GM21576 (cell line): ENCODE results near the gene KCMF1.

Source experiments
- ATAC-seq: cut with Tn5 transposase; IDR thresholded peaks from one replicate; pipeline ENCODE4 v1.9.1; 2021; ENCODE audit warnings: mild to moderate bottlenecking, moderate library complexity; ENCODE audit not compliant: unreplicated experiment

Gene KCMF1

DNA sequence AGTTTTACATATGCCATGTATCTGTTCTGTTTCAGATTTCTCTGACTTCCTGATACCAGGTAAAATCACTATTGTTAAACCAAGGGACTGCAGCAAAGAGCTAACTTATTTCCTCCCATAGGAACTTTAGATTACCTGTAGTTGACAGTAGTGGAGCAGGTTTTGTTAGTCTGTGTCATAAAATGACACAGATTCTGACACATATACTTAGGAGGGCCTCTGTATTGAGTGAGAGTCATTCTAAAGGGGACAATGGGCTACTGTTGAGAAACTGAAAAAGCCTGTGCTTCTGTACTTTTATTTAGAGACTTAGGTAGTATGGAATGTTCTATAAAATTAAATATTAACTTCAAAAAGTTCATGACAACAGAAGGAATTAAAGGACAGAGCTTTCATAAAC lies 48.2 kb downstream of the KCMF1 start:
- no peak for ATAC-seq

DNA sequence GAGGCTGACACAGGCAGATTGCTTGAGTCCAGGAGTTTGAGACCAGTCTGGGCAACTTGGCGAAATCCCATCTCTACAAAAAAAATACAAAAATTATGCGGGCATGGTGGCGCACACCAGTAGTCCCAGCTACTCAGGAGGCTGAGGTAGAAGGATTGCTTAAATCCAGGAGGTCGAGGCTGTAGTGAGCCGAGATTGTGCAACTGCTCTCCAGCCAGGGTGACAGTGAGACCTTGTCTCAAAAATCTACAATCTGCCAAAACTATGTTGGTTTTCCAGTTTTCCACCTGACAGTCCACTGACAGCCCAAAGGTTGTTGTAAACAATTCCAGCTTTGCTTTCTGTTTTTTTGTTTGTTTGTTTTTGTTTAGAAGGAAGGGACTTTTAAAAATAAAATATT lies 51.3 kb downstream of the KCMF1 start:
- no peak for ATAC-seq

DNA sequence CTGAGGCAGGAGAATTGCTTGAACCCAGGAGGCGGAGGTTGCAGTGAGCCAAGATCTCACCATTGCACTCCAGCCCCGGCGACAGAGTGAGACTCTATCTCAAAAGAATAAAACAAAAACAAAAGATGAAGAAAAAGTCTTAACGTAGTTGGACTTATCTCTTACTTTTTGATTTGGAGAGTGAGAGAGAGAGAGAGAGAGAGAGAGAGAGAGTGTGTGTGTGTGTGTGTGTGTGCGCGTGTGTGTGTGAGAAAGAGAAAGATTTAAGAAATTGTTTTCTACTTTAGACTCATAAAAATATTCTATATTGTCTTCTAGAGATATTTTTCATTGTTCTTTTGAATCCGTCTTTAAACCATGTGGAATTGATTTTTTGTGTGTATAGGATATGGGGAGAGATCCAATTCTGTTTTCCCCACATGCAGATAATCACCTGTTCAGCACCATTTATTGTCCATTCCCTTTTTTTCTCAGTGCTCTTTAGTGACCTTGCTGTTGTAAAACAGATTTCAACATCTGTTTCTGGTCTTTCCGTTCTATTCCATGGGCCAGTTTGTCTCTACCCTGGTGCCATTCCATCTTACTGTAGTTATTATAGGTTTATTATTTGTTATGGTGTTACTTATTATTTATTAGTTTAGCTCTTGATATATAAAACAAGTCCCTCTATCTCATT lies 53.5 kb downstream of the KCMF1 start:
- no peak for ATAC-seq

DNA sequence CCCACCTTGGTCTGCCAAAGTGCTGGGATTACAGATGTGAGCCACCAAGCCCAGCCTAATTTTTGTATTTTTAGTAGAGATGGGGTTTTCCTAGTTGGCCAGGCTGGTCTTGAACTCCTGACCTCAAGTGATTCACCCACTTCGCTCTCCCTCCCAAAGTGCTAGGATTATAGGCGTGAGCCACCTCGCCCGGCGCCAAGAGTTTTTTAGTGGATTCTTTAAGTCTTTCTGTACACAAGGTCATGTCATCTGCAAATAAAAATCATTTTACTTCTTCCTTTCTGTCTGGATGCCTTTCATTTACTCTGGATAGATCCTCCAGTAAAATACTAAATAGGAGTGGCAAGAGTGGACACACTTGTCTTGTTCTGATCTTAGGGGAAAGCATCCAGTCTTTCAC lies 61.7 kb downstream of the KCMF1 start:
- no peak for ATAC-seq

DNA sequence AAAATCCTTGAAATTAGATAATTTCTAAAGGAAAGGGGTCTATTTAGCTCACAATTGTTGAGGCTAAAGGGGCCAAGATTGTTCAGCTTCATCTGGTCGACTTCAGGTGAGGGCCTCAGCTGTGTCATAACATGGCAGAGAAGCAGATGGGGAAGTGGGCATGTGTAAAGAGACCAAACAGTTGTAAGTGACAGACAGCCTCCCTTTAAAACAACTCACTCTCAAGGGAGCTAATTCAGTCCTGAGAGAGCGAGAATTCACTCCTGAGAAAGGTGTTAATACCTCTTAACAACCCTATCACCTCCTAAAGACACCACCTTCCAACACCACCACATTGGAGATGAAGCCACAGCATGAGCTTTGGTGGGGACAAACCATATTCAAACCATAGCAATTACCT lies 62.4 kb downstream of the KCMF1 start:
- no peak for ATAC-seq

DNA sequence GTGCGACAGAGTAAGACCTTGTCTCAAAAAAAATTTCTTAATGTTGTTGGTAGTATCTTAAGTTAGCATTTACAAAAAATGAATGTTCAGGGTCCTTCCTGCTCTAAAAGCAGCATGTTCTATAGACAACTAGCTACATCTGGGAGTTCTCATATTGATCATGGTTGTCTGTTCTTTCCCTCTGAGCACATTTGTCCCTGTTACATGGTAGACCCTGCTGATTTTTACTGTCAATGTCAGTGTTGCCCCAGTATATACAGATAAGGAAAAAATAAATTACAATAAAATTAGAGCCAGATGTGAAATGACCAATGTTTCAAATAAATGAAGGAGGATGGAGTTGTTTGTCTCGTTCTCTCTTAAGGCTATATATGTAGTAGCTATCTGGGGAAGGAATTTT lies 63.2 kb downstream of the KCMF1 start:
- no peak for ATAC-seq

GRCh38 chr2:85037622-85038021 lies 66.7 kb downstream of the KCMF1 start:
- ATAC-seq: no peak

GRCh38 chr2:85042330-85042729 lies 71.4 kb downstream of the KCMF1 start:
- no peak for ATAC-seq

DNA sequence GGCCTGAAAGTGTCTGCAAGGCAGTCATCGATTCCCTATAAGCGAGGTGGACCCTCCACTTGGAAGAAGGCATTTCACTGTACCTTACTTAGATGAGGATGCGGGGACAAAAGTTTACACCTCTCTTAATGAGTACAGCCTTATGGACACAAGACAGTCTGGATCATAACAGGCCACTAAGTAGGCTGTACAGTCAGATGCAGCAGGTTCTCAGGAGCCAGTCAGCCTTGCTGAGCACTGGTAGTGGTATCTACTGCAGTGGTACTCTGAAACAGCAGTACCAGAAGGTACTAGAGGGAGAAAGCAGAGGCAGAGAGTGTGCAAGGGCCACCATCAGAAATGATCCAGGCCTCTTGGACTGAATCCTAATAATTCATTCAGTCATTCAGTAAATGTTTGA lies 77.6 kb downstream of the KCMF1 start:
- ATAC-seq: no peak

GRCh38 chr2:85049236-85049635 lies 78.3 kb downstream of the KCMF1 start:
- ATAC-seq: no peak

DNA sequence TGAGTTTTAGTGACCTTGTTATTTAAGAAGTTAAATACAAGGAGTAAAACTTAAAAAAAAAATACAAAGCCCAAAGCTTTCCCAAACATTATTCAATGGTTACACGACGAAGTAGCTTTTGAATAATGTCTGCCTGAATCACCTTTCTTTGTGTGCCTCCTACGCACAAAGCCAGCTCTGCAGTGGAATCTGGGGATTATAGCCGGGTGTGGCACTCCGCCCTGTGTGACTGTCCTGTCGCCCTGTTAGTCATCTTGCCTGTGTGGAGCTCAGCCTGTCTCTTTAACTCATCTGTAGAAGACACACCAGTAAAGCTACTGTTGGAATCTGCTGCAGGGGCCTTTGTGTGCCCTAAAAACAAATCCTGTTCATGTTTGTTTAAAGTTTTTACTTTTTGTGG lies 82.8 kb downstream of the KCMF1 start:
- ATAC-seq: no peak

- no peak for ATAC-seq
These were observed 86.4 kb downstream of the KCMF1 start for GRCh38 chr2:85057226-85057962.

DNA sequence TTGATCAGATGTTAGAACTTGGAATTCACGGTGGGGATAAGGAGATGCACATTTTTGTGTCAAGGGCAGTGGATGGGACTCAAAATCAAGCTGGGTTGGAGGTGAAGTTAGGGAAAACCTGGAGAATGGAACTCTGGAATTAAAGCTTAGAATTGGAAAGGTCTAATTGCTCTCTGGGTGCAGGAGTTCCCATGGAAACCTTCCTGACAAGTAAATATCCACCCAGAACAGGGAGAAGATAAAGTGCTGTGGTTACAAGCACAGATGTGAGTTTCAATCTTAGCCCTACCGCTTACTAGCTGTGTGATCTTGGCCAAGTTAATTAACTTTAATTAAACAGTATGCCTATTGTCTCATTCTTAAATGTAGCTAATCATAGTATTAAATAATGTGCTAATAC lies 90.9 kb downstream of the KCMF1 start:
- no peak for ATAC-seq

GRCh38 chr2:85062565-85062964 lies 91.6 kb downstream of the KCMF1 start:
- no peak for ATAC-seq

DNA sequence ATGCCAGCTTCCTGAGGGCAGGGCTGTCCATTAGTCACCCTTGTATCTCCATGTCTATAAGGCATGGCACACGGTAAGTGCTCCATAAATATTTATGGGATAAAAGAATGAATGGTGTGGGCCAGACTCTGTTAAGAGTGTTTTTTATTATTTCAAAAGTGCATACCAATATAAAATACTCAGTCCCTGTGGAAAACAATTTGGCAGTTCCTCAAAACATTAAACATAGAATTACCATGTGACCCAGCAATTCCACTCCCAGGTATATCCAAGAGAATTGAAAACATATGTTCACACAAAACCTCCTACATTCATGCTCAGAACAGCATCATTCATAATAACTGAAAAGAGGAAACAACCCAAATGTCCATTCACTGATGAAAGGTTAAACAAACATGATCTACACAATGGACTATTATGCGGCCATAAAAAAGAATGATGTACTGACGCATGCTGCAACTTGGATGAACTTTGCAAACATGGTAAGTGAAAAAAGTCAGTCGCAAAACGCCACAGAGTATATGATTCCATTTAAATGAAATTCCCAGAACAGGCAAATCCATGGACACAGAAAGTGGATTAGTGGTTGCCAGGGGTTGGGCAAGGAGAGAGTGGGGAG lies 93.1 kb downstream of the KCMF1 start:
- ATAC-seq: no peak

- no peak for ATAC-seq
These were observed 94.1 kb downstream of the KCMF1 start for GRCh38 chr2:85064927-85065577.

DNA sequence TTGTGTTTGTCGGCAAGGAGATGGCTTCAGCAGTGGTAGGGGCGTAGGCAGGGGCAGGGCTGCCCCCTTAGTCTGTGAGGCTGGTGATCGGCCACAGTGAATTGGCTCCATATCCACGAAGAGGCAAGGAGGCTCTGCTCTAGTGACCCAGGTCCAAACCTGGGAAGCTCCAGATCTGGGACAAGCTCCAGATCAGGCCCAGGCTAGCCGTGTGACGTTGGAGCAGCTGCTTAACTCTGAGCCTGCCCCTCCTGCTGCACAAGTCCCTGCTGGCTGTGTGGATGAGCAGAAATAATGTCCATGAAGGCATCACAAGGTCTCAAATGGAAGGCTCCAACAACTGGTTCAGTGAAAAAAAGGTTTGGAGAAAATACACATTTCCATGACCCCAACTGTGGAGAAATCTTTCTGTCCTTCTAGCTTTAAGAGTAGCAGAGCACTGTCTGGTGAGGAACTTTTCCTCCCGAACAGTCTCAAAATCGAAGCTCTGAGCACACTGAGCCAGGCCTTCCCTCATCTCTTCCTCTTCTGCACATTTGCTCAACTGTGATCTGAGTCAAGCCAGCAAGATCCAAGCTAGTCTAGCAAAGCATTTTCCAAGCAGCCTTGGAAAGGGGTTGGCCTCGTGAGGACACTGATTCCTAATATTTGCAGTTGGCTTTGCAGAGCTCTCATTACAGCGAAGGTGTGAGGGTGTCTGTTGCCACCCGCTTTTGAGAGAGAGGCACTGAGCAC lies 95.2 kb downstream of the KCMF1 start:
- ATAC-seq: no peak

DNA sequence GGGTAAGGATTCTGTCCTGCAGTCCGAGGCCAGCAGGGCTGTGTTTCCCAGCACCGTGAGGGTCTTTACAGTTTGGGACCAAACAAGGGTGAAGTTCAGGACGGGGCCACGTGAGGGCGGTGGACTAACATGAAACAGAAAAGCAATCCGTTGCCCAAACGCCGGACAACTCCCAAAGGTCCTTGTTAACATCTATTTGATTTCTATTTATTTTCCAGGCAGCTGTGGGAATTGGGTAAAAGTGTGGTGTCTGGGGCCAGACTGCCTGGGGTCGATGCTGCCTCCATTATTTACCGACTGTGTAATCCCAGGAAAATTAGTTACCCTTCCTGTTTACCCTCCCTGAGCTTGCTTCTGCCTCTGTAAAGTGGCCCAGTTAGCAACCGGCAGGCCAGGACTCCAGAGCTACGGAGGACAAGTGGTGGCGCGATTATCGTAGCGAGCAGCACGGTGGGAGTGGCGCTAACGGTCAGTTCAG lies 96.0 kb downstream of the KCMF1 start:
- no peak for ATAC-seq

DNA sequence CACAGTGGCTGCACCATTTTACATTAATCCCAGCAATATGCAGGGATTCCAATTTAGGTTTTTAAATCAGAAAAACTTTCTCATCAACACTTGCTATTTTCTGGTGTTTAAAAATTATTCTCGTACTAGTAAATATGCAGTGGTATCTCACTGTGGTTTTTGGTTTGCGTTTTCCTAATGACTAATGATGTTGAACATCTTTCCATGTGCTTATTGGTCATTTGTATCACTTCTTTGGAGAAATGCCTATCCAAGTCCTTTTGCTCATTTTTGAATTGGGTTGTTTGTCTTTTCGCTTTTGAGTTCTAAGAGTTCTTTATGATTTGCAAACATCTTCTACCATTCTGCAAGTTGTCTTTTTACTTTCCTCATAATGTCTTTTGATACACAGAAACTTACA lies 100.1 kb downstream of the KCMF1 start:
- ATAC-seq: no peak

GRCh38 chr2:85073033-85073432 lies 102.1 kb downstream of the KCMF1 start:
- ATAC-seq: no peak
